BLaER1 (cell line): ENCODE data around the gene ATP6AP2.
A peak's percentile ranks its signal among the peaks of the same experiment; 100 is the strongest.
"Not testable (repeated sequence)": the region's sequence is repeated elsewhere in the genome, so short reads cannot be mapped to it uniquely, and the experiment has no call there.

ENCODE experiments used
- H3K27ac ChIP-seq: shearing (Covaris generic); formaldehyde crosslinking; 2 replicates; pipeline ENCODE4 v1.8.1; 2022
- H3K27me3 ChIP-seq: shearing (Covaris generic); formaldehyde crosslinking; 2 replicates; pipeline ENCODE4 v1.8.1; 2022
- H3K36me3 ChIP-seq: shearing (Covaris generic); formaldehyde crosslinking; 2 replicates; pipeline ENCODE4 v1.8.1; 2022
- H3K4me1 ChIP-seq: shearing (Covaris generic); formaldehyde crosslinking; 2 replicates; pipeline ENCODE4 v1.8.1; 2022
- H3K4me2 ChIP-seq: shearing (Covaris generic); formaldehyde crosslinking; 2 replicates; pipeline ENCODE4 v1.8.1; 2022
- H3K4me3 ChIP-seq: shearing (Covaris generic); formaldehyde crosslinking; 2 replicates; pipeline ENCODE4 v1.8.1; 2022
- H3K9ac ChIP-seq: shearing (Covaris generic); formaldehyde crosslinking; 2 replicates; pipeline ENCODE4 v1.8.1; 2022
- H3K9me3 ChIP-seq: shearing (Covaris generic); formaldehyde crosslinking; 2 replicates; pipeline ENCODE4 v1.8.1; 2022
- H4K20me1 ChIP-seq: shearing (Covaris generic); formaldehyde crosslinking; 2 replicates; pipeline ENCODE4 v1.8.1; 2022
- Cebpa-rat ChIP-seq: shearing (Covaris generic); IDR thresholded peaks from 2 replicates; pipeline ENCODE4 v1.8.1; 2022

The ATP6AP2 gene

GRCh38 chrX:40573763-40574162 lies 7.0 kb upstream of the ATP6AP2 start:
- H3K4me3 ChIP-seq = no peak overlapping the region
- peaks cover 13% of the 10 kb centered on the region for H3K4me1 ChIP-seq
- H3K27me3 ChIP-seq = peaks cover 9% of the 10 kb centered on the region; the same call in 1 of the 2 replicates
- TF ChIP-seq Cebpa-rat = no peak
- no peak overlapping the region for H3K27ac ChIP-seq
- H4K20me1 ChIP-seq = no peaks in the 10 kb centered on the region
- H3K9me3 ChIP-seq = no peaks in the 10 kb centered on the region
- H3K4me2 ChIP-seq = no peak overlapping the region
- no peaks in the 10 kb centered on the region for H3K36me3 ChIP-seq
- H3K9ac ChIP-seq = no peak overlapping the region

GRCh38 chrX:40575411-40575810 lies 5.4 kb upstream of the ATP6AP2 start:
- not testable (repeated sequence) for H3K9ac ChIP-seq, H3K9me3 ChIP-seq

GRCh38 chrX:40576291-40576690 lies 4.5 kb upstream of the ATP6AP2 start:
- Histone ChIP-seq H3K9ac (no peak overlapping the region), H3K4me3 (no peak overlapping the region), H3K9me3 (no peaks in the 10 kb centered on the region), H4K20me1 (no peaks in the 10 kb centered on the region), H3K4me2 (no peak overlapping the region), H3K36me3 (no peaks in the 10 kb centered on the region), H3K27ac (no peak overlapping the region), H3K4me1 (peaks cover under 1% of the 10 kb centered on the region; the same call in 1 of the 2 replicates), H3K27me3 (no peaks in the 10 kb centered on the region)
- TF ChIP-seq Cebpa-rat = no peak

More at GRCh38 chrX:40575411-40575810, 5.4 kb upstream of the ATP6AP2 start:
- not testable (repeated sequence) for H3K27ac ChIP-seq, H3K27me3 ChIP-seq, H3K36me3 ChIP-seq, H3K4me1 ChIP-seq, H3K4me3 ChIP-seq, H4K20me1 ChIP-seq, H3K4me2 ChIP-seq

- Histone ChIP-seq H3K9ac (no peak overlapping the region), H3K27ac (no peak overlapping the region), H3K4me2 (no peak overlapping the region), H3K36me3 (no peaks in the 10 kb centered on the region), H4K20me1 (peaks cover 14% of the 10 kb centered on the region), H3K4me3 (no peak overlapping the region), H3K27me3 (no peaks in the 10 kb centered on the region), H3K4me1 (peaks cover 10% of the 10 kb centered on the region), H3K9me3 (no peaks in the 10 kb centered on the region)
- TF ChIP-seq Cebpa-rat = no peak
Measured at GRCh38 chrX:40578039-40578695, 2.6 kb upstream of the ATP6AP2 start.

GRCh38 chrX:40579141-40579540 lies 1.6 kb upstream of the ATP6AP2 start:
- no peak overlapping the region for H3K4me3 ChIP-seq
- H3K9me3 ChIP-seq = no peaks in the 10 kb centered on the region
- no peaks in the 10 kb centered on the region for H3K27me3 ChIP-seq
- H3K36me3 ChIP-seq = no peaks in the 10 kb centered on the region
- TF ChIP-seq Cebpa-rat = no peak
- H4K20me1 ChIP-seq = peaks cover 23% of the 10 kb centered on the region
- H3K9ac ChIP-seq = no peak overlapping the region
- no peak overlapping the region for H3K4me2 ChIP-seq
- no peak overlapping the region for H3K27ac ChIP-seq
- peaks cover 10% of the 10 kb centered on the region for H3K4me1 ChIP-seq

GRCh38 chrX:40579900-40580536 lies 752 bp upstream of the ATP6AP2 start:
- no peak overlapping the region for H3K27ac ChIP-seq
- peaks cover 24% of the 10 kb centered on the region for H4K20me1 ChIP-seq
- H3K36me3 ChIP-seq = no peaks in the 10 kb centered on the region
- peaks cover 10% of the 10 kb centered on the region for H3K4me1 ChIP-seq
- no peaks in the 10 kb centered on the region for H3K9me3 ChIP-seq
- H3K4me3 ChIP-seq = peak overlapping the region; percentile 75
- H3K27me3 ChIP-seq = no peaks in the 10 kb centered on the region
- TF ChIP-seq Cebpa-rat = 0 out of 2 replicates have a peak, but pooled peaks have one; percentile 32
- H3K9ac ChIP-seq = peak overlapping the region; percentile 56; the same call in 1 of the 2 replicates
- H3K4me2 ChIP-seq = peak overlapping the region; percentile 55

- H3K4me2 ChIP-seq = peak overlapping the region; percentile 65
- H3K4me1 ChIP-seq = peaks cover 10% of the 10 kb centered on the region
- no peaks in the 10 kb centered on the region for H3K36me3 ChIP-seq
- peaks cover 36% of the 10 kb centered on the region for H4K20me1 ChIP-seq
- H3K9me3 ChIP-seq = no peaks in the 10 kb centered on the region
- H3K9ac ChIP-seq = peak overlapping the region; percentile 75
- H3K27ac ChIP-seq = peak overlapping the region; percentile 63
- TF ChIP-seq Cebpa-rat = no peak
- peaks cover 5% of the 10 kb centered on the region; the same call in 1 of the 2 replicates for H3K27me3 ChIP-seq
- H3K4me3 ChIP-seq = peak overlapping the region; percentile 75
Measured at GRCh38 chrX:40581336-40581920, 658 bp downstream of the ATP6AP2 start.

- H3K27ac ChIP-seq, H3K27me3 ChIP-seq, H3K36me3 ChIP-seq, H3K9ac ChIP-seq, H3K9me3 ChIP-seq: not testable (repeated sequence)
- Histone ChIP-seq H3K4me2 (peak overlapping the region; percentile 65), H3K4me3 (peak overlapping the region; percentile 75; the same call in 1 of the 2 replicates), H4K20me1 (peaks cover 44% of the 10 kb centered on the region), H3K4me1 (peaks cover 10% of the 10 kb centered on the region)
Measured at GRCh38 chrX:40582178-40582577, 1.4 kb downstream of the ATP6AP2 start.

GRCh38 chrX:40582811-40583210 lies 2.0 kb downstream of the ATP6AP2 start:
- H4K20me1 ChIP-seq = peaks cover 50% of the 10 kb centered on the region
- H3K27me3 ChIP-seq = peaks cover 5% of the 10 kb centered on the region; the same call in 1 of the 2 replicates
- H3K4me1 ChIP-seq = peaks cover 10% of the 10 kb centered on the region
- no peak for TF ChIP-seq Cebpa-rat
- H3K36me3 ChIP-seq = no peaks in the 10 kb centered on the region
- H3K4me3 ChIP-seq = no peak overlapping the region
- no peaks in the 10 kb centered on the region for H3K9me3 ChIP-seq
- H3K4me2 ChIP-seq = no peak overlapping the region
- H3K9ac ChIP-seq = no peak overlapping the region
- no peak overlapping the region for H3K27ac ChIP-seq

- not testable (repeated sequence) for H3K9me3 ChIP-seq, H3K9ac ChIP-seq, H3K4me1 ChIP-seq, H3K4me2 ChIP-seq, H3K4me3 ChIP-seq, H3K27ac ChIP-seq, H3K27me3 ChIP-seq
- Histone ChIP-seq H4K20me1 (peaks cover 44% of the 10 kb centered on the region), H3K36me3 (peaks cover 27% of the 10 kb centered on the region)
Measured at GRCh38 chrX:40587623-40588022, 6.9 kb downstream of the ATP6AP2 start.

GRCh38 chrX:40589616-40590321 lies 9.0 kb downstream of the ATP6AP2 start:
- Histone ChIP-seq H3K36me3 (peaks cover 37% of the 10 kb centered on the region), H4K20me1 (peaks cover 28% of the 10 kb centered on the region)
- not testable (repeated sequence) for H3K4me2 ChIP-seq, H3K4me1 ChIP-seq, H3K4me3 ChIP-seq, H3K27ac ChIP-seq, H3K9ac ChIP-seq, H3K27me3 ChIP-seq, H3K9me3 ChIP-seq
